ENCODE measurements around the gene DPEP2.

- no peak for TF ChIP-seq CTCF (IDR thresholded peaks at IDR 0.05 in 4 of 5, conservative IDR thresholded peaks at IDR 0.05 in 1 of 5)
- TF ChIP-seq POLR2A (IDR thresholded peaks at IDR 0.05), result no peak
Observed at GRCh38 chr16:68005211-68005610, 5.9 kb upstream of the DPEP2 start.
